ENCODE measurements around the gene MYOCOS.
"Not testable (repeated sequence)": the region's sequence is repeated elsewhere in the genome, so short reads cannot be mapped to it uniquely, and the experiment has no call there.

Gene MYOCOS

GRCh38 chr1:171625225-171625624, 3.2 kb downstream of the MYOCOS start:
- no peak for DNase-seq (ENCODE audit: low read depth)

- DNase-seq (ENCODE audit: low read depth), result no peak
These were observed 5.0 kb downstream of the MYOCOS start for GRCh38 chr1:171627020-171627419.

- DNase-seq (ENCODE audit: low read depth), result no peak
These were observed 6.2 kb downstream of the MYOCOS start for GRCh38 chr1:171628225-171628624.

GRCh38 chr1:171635661-171636060, 13.6 kb downstream of the MYOCOS start:
- no peak for DNase-seq (ENCODE audit: low read depth)

- DNase-seq (ENCODE audit: low read depth), result no peak
These were observed 14.1 kb downstream of the MYOCOS start for GRCh38 chr1:171636141-171636540.

GRCh38 chr1:171637928-171638576, 16.0 kb downstream of the MYOCOS start:
- no peak for DNase-seq (ENCODE audit: low read depth)

- no peak for DNase-seq (ENCODE audit: low read depth)
These were observed 18.2 kb downstream of the MYOCOS start for GRCh38 chr1:171640225-171640624.

GRCh38 chr1:171641076-171641864, 19.2 kb downstream of the MYOCOS start:
- DNase-seq (ENCODE audit: low read depth), result no peak

GRCh38 chr1:171642197-171642596, 20.2 kb downstream of the MYOCOS start:
- no peak for DNase-seq (ENCODE audit: low read depth)

- DNase-seq (ENCODE audit: low read depth), result no peak
These were observed 21.1 kb downstream of the MYOCOS start for GRCh38 chr1:171643156-171643555.

GRCh38 chr1:171644805-171645483, 22.9 kb downstream of the MYOCOS start:
- peak; percentile 61 for DNase-seq (ENCODE audit: low read depth)

- DNase-seq (ENCODE audit: low read depth), result no peak
These were observed 23.7 kb downstream of the MYOCOS start for GRCh38 chr1:171645553-171646248.

GRCh38 chr1:171646249-171646560, 24.2 kb downstream of the MYOCOS start:
- DNase-seq (ENCODE audit: low read depth), result no peak

GRCh38 chr1:171652234-171652822, 30.3 kb downstream of the MYOCOS start, which contains the start of gene MYOC:
Gene MYOC, minus strand, starts transcription at chr1:171652688. Its CDS starts 77 bp downstream, at chr1:171652611.
- DNase-seq (ENCODE audit: low read depth), result no peak

- DNase-seq (ENCODE audit: low read depth), result no peak
These were observed 31.8 kb downstream of the MYOCOS start for GRCh38 chr1:171653796-171654195.

- no peak for DNase-seq (ENCODE audit: low read depth)
These were observed 32.3 kb downstream of the MYOCOS start for GRCh38 chr1:171654201-171654941.

GRCh38 chr1:171654942-171655745, 33.1 kb downstream of the MYOCOS start:
- peak; percentile 54 for DNase-seq (ENCODE audit: low read depth)

GRCh38 chr1:171655746-171656116, 33.7 kb downstream of the MYOCOS start:
- DNase-seq (ENCODE audit: low read depth), result no peak

- DNase-seq (ENCODE audit: low read depth), result not testable (repeated sequence)
These were observed 34.2 kb downstream of the MYOCOS start for GRCh38 chr1:171656206-171656605.

- DNase-seq (ENCODE audit: low read depth), result no peak
These were observed 39.1 kb downstream of the MYOCOS start for GRCh38 chr1:171661076-171661650.
